GM19324 (cell line): ENCODE data around the gene TMEM39A.

Experiments
- ATAC-seq: cut with Tn5 transposase; IDR thresholded peaks from one replicate; pipeline ENCODE4 v1.9.1; 2021; ENCODE audit warnings: mild to moderate bottlenecking, moderate library complexity; ENCODE audit not compliant: unreplicated experiment, low FRiP score

The TMEM39A gene

GRCh38 chr3:119463171-119464169 lies at the start of gene TMEM39A:
Gene TMEM39A (minus strand): TSS chr3:119463615. CDS start chr3:119462074, 1,541 bp downstream.
- ATAC-seq, result peak; percentile 97

- ATAC-seq, result no peak
These were observed 47.3 kb upstream of the TMEM39A start for GRCh38 chr3:119510690-119511089.

GRCh38 chr3:119508172-119508845 lies 44.9 kb upstream of the TMEM39A start:
- ATAC-seq, result no peak

- no peak for ATAC-seq
These were observed 44.0 kb upstream of the TMEM39A start for GRCh38 chr3:119507404-119507803.

- no peak for ATAC-seq
These were observed 43.2 kb upstream of the TMEM39A start for GRCh38 chr3:119506631-119507030.

GRCh38 chr3:119500901-119501300 lies 37.5 kb upstream of the TMEM39A start:
- no peak for ATAC-seq

GRCh38 chr3:119500265-119500664 lies 36.9 kb upstream of the TMEM39A start:
- no peak for ATAC-seq

GRCh38 chr3:119498186-119499011 lies 35.0 kb upstream of the TMEM39A start, which contains the start of gene TIMMDC1:
Gene TIMMDC1 (plus strand): TSS chr3:119498547. CDS start chr3:119498734, 187 bp downstream.
- peak; percentile 98 for ATAC-seq

- ATAC-seq, result no peak
These were observed 34.4 kb upstream of the TMEM39A start for GRCh38 chr3:119497820-119498185.

GRCh38 chr3:119494597-119494996 lies 31.2 kb upstream of the TMEM39A start:
- no peak for ATAC-seq

GRCh38 chr3:119492810-119493209 lies 29.4 kb upstream of the TMEM39A start:
- ATAC-seq, result no peak

GRCh38 chr3:119492128-119492527 lies 28.7 kb upstream of the TMEM39A start:
- no peak for ATAC-seq

- ATAC-seq, result no peak
These were observed 26.7 kb upstream of the TMEM39A start for GRCh38 chr3:119490153-119490552.

- ATAC-seq, result no peak
These were observed 22.1 kb upstream of the TMEM39A start for GRCh38 chr3:119485563-119485962.

- ATAC-seq, result no peak
These were observed 19.7 kb upstream of the TMEM39A start for GRCh38 chr3:119483101-119483500.

- ATAC-seq, result no peak
These were observed 17.7 kb upstream of the TMEM39A start for GRCh38 chr3:119481079-119481478.

GRCh38 chr3:119470866-119471265 lies 7.5 kb upstream of the TMEM39A start:
- no peak for ATAC-seq

GRCh38 chr3:119469418-119470189 lies 6.2 kb upstream of the TMEM39A start:
- no peak for ATAC-seq

- no peak for ATAC-seq
These were observed 4.6 kb upstream of the TMEM39A start for GRCh38 chr3:119468041-119468440.

- ATAC-seq, result no peak
These were observed 6.2 kb downstream of the TMEM39A start for GRCh38 chr3:119457246-119457645.
